Measurements from ENCODE around the gene TUT7.

DNA sequence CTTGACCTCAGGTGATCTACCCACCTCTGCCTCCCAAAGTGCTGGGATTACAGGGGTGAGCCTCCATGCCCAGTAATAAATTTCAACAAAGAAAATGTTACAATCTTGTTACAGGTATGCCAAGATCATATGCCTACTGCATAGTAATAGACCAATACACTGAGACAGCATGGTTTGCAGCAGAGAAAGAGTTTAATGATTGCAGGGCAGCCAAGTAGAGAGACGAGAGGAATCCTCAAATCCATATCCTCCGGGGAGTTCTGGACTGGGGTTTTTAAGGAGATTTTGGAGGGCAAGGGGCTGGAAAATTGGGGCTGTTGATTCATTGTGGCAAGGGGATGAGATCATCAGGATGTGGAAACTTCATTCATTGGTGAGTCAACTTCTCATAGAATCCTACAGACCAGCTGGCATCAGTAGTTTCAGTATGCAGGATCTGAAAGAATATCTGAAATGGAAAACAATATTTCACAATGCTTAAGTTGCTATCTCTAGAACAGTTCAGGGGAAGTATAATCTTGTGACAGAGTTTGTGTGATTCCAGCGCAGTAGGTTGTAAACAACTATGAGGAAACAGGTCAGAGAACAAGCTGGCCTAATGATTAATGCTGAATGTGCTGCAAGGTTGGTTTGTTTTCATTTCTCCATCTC is 14.8 kb upstream of the TUT7 start:
- no peak for TF ChIP-seq POLR2A (IDR thresholded peaks at IDR 0.05)
- TF ChIP-seq, protein P1, sequence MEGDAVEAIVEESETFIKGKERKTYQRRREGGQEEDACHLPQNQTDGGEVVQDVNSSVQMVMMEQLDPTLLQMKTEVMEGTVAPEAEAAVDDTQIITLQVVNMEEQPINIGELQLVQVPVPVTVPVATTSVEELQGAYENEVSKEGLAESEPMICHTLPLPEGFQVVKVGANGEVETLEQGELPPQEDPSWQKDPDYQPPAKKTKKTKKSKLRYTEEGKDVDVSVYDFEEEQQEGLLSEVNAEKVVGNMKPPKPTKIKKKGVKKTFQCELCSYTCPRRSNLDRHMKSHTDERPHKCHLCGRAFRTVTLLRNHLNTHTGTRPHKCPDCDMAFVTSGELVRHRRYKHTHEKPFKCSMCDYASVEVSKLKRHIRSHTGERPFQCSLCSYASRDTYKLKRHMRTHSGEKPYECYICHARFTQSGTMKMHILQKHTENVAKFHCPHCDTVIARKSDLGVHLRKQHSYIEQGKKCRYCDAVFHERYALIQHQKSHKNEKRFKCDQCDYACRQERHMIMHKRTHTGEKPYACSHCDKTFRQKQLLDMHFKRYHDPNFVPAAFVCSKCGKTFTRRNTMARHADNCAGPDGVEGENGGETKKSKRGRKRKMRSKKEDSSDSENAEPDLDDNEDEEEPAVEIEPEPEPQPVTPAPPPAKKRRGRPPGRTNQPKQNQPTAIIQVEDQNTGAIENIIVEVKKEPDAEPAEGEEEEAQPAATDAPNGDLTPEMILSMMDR (IDR thresholded peaks at IDR 0.05), result no peak

Data from adrenal gland (tissue), 5 donors.